NOMO-1 treated with DMSO at 0.1 percent for 48 hours (cell line): ENCODE measurements around the gene PRDX1.

Source experiments
- DNase-seq: peaks from one replicate; lab custom pipeline; 2025; ENCODE audit not compliant: unreplicated experiment; lab: John Stamatoyannopoulos, UW

PRDX1 gene

GRCh38 chr1:45521413-45522323, at the start of gene PRDX1:
PRDX1 (minus strand) TSS chr1:45521884; CDS start chr1:45519043, 2,841 bp downstream.
- DNase-seq: peak; percentile 95

- DNase-seq: no peak
These were observed 48.9 kb upstream of the PRDX1 start for GRCh38 chr1:45570631-45571030.

DNA sequence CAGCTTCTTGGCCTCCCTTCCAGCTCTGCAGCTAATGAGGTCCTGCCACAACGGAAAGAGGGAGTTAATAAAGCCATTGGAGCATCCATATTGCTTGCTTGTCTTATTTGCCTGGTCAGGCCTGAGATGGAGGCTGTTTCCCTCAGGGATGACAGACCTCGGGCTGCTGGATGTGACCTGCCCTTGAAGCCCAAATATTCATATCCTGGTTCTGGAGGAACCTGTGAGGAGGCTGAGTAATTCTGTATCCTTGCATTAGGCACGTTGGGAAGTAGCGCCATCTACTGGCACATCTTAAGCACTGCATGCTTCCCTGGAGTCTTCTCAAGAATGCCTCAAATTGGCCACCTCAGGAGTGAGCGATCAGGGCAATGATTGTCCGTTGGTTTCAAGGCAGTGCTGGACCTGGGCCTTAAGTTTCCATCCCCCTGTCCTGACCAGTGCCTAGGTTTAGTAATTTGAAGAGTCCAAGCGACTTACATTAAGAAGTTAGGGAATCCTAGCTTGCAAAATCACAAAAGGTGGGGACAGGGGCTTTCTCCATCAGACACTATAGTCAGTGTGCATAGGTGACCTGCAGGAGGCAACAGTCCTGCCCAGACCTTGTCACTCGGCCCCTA, 48.4 kb upstream of the PRDX1 start:
- DNase-seq: peak; percentile 65

DNA sequence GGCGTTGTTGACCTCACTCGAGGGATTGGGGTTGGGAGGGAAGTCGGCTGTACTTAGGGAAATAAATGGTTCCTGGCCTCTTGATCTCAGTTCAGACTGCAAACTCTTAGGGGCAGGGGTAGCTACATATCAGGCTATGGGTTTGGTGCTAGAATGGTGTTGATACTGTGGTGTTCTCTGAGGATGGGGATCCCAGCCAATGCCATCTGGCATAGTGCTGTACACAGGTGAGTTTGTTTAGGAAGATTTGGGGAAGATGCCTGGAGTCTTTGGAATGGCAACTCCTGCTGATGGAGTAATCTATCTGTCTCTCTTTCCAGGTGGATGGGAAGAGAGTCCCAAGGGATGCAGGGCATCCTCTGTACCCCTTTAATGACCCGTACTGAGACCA, 47.9 kb upstream of the PRDX1 start:
- DNase-seq: no peak

DNA sequence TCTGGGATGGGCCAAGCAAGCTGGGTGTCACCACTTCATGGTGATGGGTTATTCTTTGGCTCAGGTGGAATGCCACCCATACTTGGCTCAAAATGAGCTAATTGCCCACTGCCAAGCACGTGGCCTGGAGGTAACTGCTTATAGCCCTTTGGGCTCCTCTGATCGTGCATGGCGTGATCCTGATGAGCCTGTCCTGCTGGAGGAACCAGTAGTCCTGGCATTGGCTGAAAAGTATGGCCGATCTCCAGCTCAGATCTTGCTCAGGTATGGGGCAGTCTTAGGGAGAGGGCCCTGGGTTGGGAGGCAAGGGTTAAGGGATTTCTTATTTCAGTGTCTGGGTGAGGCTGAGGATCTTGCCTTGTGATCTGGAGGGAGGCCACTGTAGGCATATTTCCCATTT, 46.7 kb upstream of the PRDX1 start:
- DNase-seq: no peak

GRCh38 chr1:45567911-45568310, 46.2 kb upstream of the PRDX1 start:
- no peak for DNase-seq

GRCh38 chr1:45566722-45567121, 45.0 kb upstream of the PRDX1 start:
- no peak for DNase-seq

GRCh38 chr1:45563843-45564242, 42.2 kb upstream of the PRDX1 start:
- no peak for DNase-seq

GRCh38 chr1:45557422-45557944, 35.8 kb upstream of the PRDX1 start:
- DNase-seq: no peak

GRCh38 chr1:45554198-45554597, 32.5 kb upstream of the PRDX1 start:
- no peak for DNase-seq

DNA sequence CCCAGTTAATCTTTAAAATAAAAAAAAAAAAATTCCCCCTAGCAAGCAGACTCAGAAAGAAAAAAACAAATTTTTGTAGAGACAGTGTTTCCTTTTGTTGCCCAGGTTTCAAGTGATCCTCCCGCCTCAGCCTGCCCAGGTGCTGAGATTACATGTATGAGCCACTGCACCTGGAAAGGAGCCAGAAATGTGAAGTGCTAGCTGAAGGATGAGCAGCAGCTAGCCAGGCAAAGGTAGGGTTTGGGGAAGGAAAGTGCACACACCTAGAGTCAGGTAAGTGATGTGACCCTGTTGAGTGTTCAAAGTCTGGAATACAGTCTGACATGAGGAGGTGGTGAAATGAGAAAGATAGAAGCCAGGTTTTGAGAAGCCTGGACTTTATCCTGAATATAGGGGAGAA, 30.6 kb upstream of the PRDX1 start:
- DNase-seq: no peak

DNA sequence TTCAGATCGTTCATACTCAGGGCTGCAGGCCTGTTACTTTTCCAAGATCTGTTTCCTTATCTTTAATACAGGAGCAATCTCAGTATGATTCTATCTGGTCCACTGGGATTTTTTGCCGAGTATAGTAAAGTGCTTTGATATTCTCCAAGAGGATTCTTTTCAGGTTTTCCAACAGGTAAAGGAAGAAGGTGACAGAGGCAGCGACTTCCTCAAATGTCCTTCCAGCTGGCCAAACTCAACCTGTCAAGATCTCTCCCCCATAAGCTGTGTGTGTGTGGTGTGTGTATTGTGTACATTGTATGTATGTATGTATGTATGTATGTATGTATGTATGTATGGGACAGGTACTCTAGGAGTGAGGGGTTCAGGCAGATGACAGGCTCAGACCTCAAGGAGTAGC, 30.0 kb upstream of the PRDX1 start:
- DNase-seq: no peak

GRCh38 chr1:45550401-45551351, 29.0 kb upstream of the PRDX1 start, which contains the start of gene AKR1A1:
AKR1A1 (plus strand) TSS chr1:45550826; CDS start chr1:45561795, 10,969 bp downstream.
- peak; percentile 87 for DNase-seq

DNA sequence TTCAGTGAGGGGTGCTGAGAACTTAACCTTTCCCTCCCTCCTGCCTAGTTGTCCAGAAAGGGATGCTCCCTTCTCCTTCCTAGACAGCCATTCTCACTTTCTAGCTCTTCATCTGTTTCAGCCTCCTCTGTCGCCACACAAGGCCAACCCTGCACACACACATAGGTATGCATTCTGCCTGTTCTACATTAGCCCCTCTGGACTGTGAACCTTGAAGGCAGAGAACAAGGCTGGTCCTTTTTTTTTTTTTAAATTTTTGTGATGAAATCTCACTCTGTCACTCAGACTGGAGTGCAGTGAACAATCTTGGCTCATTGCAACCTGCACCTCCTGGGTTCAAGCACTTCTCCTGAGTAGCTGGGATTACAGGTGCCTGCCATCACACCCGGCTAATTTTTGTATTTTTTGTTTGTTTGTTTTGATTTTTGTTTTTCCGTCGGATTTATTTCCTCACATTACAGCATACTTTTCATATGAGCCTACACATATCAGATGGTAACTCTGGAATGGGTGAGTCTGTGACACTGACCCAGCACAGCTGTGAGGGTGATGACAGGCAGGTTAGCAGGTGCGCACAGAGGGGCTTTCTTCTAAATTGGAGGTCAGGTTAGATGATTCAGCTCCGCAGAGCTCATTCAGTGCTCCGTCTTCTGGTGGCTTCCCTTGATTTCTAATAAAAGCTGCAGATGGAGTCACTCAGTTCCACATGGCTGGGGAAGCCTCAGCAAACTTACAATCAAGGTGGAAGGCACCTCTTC, 24.0 kb upstream of the PRDX1 start:
- DNase-seq: no peak

- no peak for DNase-seq
These were observed 23.4 kb upstream of the PRDX1 start for GRCh38 chr1:45545019-45545493.

- no peak for DNase-seq
These were observed 22.8 kb upstream of the PRDX1 start for GRCh38 chr1:45544530-45544929.

GRCh38 chr1:45543581-45544417, 22.1 kb upstream of the PRDX1 start:
- peak; percentile 94 for DNase-seq

DNA sequence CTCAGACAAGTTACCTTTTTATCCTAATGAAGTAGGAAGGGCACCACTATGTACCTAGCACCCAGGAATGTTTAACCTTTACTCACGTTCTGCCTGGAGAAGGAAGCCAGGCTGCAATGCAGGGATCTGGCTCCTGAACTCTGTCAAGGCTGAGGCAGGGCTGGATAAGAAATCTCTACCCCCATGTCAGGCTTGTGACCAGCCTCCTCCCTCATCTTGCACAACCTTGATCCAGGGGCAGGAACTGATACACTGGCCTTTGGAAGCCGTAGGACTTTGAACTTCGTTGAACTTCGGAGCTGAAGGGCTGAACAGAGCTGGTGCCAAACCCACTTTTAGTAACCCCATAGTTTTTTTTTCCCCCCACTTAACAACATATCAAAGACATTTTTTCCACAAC, 20.9 kb upstream of the PRDX1 start:
- peak; percentile 46 for DNase-seq

DNA sequence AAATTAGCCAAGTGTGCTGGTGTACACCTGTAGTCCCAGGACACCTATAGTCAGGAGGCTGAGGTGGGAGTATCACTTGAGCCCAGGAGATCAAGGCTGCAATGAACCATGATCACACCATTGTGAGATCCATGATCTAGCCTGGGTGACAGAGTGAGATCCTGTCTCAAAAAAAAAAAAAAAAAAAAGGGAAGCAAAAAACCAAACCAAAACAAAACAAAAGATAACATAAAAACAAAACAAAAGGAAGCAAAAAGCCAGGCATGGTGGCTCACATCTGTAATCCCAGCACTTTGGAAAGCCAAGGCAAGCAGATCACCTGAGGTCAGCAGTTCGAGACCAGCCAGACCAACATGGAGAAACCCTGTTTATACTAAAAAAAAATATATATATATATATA, 19.5 kb upstream of the PRDX1 start:
- DNase-seq: no peak
